ENCODE results near the gene C10orf67.

GRCh38 chr10:23330948-23331347 lies 13.6 kb downstream of the C10orf67 start:
- no peak for TF ChIP-seq POLR2A (IDR thresholded peaks at IDR 0.05)
- TF ChIP-seq, protein P1, sequence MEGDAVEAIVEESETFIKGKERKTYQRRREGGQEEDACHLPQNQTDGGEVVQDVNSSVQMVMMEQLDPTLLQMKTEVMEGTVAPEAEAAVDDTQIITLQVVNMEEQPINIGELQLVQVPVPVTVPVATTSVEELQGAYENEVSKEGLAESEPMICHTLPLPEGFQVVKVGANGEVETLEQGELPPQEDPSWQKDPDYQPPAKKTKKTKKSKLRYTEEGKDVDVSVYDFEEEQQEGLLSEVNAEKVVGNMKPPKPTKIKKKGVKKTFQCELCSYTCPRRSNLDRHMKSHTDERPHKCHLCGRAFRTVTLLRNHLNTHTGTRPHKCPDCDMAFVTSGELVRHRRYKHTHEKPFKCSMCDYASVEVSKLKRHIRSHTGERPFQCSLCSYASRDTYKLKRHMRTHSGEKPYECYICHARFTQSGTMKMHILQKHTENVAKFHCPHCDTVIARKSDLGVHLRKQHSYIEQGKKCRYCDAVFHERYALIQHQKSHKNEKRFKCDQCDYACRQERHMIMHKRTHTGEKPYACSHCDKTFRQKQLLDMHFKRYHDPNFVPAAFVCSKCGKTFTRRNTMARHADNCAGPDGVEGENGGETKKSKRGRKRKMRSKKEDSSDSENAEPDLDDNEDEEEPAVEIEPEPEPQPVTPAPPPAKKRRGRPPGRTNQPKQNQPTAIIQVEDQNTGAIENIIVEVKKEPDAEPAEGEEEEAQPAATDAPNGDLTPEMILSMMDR (IDR thresholded peaks at IDR 0.05): no peak

Measured in sigmoid colon (tissue), 3 donors.